Stimulated activated naive CD8-positive, alpha-beta T cell treated with anti-CD3 and anti-CD28 coated beads, Interleukin-15, amount 100 ng/mL, for 72 hours (primary cell): Measurements from ENCODE around the gene SETD9.

ENCODE experiments used
- ATAC-seq: fragments of 150-1000 bp; cut with Tn5 transposase; 2 replicates; pipeline ENCODE4 v1.10.0; 2021; ENCODE audit warnings: mild to moderate bottlenecking, moderate library complexity
- DNase-seq, 2 donors: peaks; one replicate each; pipeline ENCODE4 v3.0.0; 2021 to 2022
- H3K27ac Mint-ChIP-seq, 2 donors: one replicate each; pipeline ENCODE4 v1.8.0; 2022; ENCODE audit warnings: mild to moderate bottlenecking in 2 of 2, mixed read lengths in 2 of 2, moderate library complexity in 2 of 2
- H3K27me3 Mint-ChIP-seq: one replicate; pipeline ENCODE4 v1.8.0; 2022; ENCODE audit warnings: mixed read lengths
- H3K4me1 Mint-ChIP-seq: one replicate; pipeline ENCODE4 v1.8.0; 2022; ENCODE audit warnings: mild to moderate bottlenecking, mixed read lengths
- H3K4me3 Mint-ChIP-seq, 2 donors: one replicate each; pipeline ENCODE4 v1.8.0; 2022; ENCODE audit warnings: mild to moderate bottlenecking in 2 of 2, mixed read lengths in 2 of 2, moderate library complexity in 1 of 2
- H3K9me3 Mint-ChIP-seq, 2 donors: one replicate each; pipeline ENCODE4 v1.8.0; 2022; ENCODE audit warnings: mixed read lengths in 2 of 2

SETD9 gene

DNA sequence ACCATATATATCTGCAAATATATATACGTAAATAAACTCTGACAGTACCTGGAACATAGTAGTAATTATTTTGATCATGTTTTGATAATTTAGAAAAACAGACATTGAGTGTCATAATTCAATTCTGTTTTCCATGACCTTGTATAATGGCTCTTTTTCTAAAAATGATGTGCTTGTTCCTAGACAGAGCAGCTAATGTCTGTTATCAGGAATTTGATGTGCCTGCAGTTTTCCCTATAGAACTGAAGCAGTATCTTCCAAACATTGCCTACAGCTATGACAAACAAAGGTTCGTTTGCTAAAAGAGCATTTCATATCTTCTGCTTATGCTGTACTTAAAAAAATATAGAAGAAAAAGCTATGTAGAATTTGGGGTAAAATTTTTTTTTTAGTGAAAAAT is 5.3 kb downstream of the SETD9 start:
- no peaks in the 10 kb centered on the region for H3K27me3 Mint-ChIP-seq
- DNase-seq, result no peak
- H3K4me1 Mint-ChIP-seq, result peaks cover 12% of the 10 kb centered on the region
- no peak overlapping the region for H3K4me3 Mint-ChIP-seq
- no peak overlapping the region for H3K27ac Mint-ChIP-seq
- ATAC-seq, result no peak
- no peaks in the 10 kb centered on the region for H3K9me3 Mint-ChIP-seq

DNA sequence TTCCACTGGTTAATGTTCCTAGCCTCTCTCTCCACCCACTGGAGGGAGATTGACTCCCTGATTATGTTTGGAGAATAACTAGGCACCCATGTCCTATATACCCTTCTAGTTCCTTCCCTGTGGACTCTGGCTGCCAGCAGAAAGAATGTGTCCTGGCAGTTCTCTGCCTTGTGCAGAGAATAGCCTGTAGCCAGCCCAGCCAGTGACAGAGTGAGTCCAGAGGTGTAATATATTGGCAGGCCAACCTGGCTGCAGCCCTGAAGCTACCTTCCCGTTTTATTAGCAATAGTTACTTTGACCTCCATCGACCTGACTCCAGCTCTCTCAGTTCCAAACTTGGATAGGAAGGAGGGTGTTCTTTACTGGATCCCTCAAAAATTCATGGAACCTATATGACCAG is 8.1 kb downstream of the SETD9 start:
- H3K9me3 Mint-ChIP-seq, result no peaks in the 10 kb centered on the region
- H3K27me3 Mint-ChIP-seq, result no peaks in the 10 kb centered on the region
- no peak overlapping the region for H3K27ac Mint-ChIP-seq
- no peaks in the 10 kb centered on the region for H3K4me1 Mint-ChIP-seq
- no peak for DNase-seq
- ATAC-seq, result no peak
- H3K4me3 Mint-ChIP-seq, result no peak overlapping the region

DNA sequence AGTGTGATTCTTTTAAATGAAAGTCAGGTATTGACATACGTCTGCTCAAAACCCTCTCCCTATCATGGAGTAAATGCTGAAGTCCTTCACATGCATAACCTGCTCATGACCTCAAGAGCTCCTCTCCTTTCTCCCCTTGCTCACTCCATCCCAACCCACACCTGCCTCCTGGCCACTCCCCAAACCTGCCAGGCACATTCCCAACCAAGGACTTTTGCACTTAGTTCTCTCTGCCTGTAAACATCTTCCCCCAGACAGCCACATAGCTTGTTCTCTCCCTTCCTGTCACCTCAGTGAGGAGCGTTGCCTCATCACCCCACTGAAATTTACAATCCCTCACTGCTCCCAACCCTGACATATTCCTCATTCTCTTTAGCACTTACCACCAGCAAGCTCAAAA is 8.7 kb downstream of the SETD9 start:
- no peak for ATAC-seq
- no peak overlapping the region for H3K27ac Mint-ChIP-seq
- no peak for DNase-seq
- H3K4me3 Mint-ChIP-seq, result no peak overlapping the region
- H3K27me3 Mint-ChIP-seq, result no peaks in the 10 kb centered on the region
- no peaks in the 10 kb centered on the region for H3K4me1 Mint-ChIP-seq
- no peaks in the 10 kb centered on the region for H3K9me3 Mint-ChIP-seq

DNA sequence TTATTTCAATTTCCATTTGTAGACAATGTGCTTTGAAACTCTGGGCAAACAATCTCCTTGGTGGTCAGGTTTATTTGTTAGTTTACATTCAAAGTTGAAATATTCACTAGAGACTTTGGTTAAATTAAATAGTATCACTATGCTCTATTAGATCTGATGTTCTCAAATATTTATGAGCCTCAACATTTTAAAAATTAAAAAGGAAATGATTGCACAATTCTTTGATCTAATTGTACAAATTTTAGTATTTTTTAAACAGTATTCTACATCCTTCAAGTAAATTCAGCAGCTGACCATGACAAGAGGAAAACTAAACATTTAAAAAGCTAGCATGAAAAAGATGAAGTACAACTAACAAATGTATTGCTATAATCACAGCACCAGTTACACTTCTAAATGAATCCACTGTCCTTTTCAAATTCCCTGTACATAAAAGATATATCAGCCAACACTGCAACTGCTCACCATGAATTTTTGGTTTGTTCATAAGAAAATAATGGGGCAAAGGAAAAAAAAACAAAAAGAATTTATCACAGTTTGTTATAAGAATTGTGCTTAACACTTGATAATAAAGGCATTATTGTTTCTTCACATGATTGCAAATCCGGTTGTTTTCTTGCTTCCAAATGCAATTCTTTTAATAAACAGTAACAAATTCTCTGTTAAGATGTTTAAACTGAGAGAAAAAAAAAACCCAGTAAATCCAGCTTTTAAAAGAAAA is 10.7 kb downstream of the SETD9 start:
- no peak for ATAC-seq
- no peak for DNase-seq
- no peaks in the 10 kb centered on the region for H3K27me3 Mint-ChIP-seq
- no peak overlapping the region for H3K27ac Mint-ChIP-seq
- H3K4me1 Mint-ChIP-seq, result no peaks in the 10 kb centered on the region
- H3K9me3 Mint-ChIP-seq, result no peaks in the 10 kb centered on the region
- H3K4me3 Mint-ChIP-seq, result no peak overlapping the region

DNA sequence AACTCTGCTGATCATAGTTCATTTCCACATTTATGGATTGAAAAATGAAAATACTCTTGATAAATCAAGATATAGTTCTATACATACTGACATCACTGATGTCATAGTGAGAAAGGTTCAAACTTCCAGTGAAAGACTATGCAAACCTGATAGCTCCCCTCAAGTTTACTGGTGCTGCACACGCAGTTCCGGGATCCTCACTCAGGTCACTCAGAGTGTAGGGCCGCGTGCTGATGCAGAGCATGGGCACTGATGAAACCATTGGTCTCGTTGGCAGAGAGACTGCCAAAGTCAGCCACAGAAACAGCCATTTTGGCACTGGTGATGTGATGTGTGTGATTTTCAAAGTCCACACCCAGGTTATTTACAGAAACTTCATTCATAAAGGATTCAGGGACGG is 13.5 kb downstream of the SETD9 start:
- no peak for DNase-seq
- Mint-ChIP-seq H3K27me3 (no peaks in the 10 kb centered on the region), H3K4me3 (no peak overlapping the region), H3K27ac (no peak overlapping the region), H3K4me1 (no peaks in the 10 kb centered on the region), H3K9me3 (no peaks in the 10 kb centered on the region)
- no peak for ATAC-seq

DNA sequence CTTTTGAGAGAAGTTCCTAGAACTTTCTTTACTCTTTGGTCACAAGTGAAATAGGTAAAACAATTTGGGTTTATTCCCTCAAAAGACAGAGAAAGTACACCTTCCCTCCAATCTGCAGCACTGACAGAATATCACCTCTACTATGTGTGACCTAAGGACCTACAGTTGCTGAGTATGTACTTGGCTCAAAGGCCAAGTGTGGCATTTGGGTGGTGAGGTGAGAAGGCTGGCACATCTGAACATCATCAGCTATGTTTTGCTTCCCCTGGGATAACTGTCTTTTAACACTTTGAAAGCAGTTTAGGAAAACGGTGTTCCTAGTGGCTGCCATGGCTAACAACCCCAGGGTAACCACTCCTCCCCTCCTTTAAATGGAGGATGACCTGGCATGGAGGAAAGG is 24.9 kb downstream of the SETD9 start:
- no peak for DNase-seq
- Mint-ChIP-seq H3K9me3 (no peaks in the 10 kb centered on the region), H3K4me3 (no peak overlapping the region), H3K27ac (no peak overlapping the region), H3K27me3 (no peaks in the 10 kb centered on the region), H3K4me1 (no peaks in the 10 kb centered on the region)
- no peak for ATAC-seq

DNA sequence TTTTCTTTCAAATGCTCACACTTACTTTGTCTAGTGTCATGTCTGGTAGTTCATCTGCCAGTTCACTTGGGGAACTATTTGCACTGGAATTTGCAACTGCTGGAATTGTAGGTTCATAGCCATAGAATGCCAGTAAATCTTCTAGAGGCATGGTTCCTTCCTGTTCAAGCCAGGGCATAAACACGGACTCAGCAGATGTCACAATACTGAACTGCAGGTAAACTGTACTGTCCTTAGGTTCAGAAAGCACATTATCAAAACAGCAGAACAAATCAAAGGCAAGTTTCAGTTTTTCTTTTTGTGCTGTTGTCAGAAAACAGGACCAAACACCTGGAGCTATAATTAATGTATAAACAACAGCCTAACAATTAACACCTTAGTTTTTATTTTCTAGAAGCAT is 29.5 kb downstream of the SETD9 start:
- H3K9me3 Mint-ChIP-seq, result no peaks in the 10 kb centered on the region
- no peaks in the 10 kb centered on the region for H3K4me1 Mint-ChIP-seq
- no peak overlapping the region for H3K4me3 Mint-ChIP-seq
- DNase-seq, result no peak
- no peak overlapping the region for H3K27ac Mint-ChIP-seq
- H3K27me3 Mint-ChIP-seq, result no peaks in the 10 kb centered on the region
- no peak for ATAC-seq

DNA sequence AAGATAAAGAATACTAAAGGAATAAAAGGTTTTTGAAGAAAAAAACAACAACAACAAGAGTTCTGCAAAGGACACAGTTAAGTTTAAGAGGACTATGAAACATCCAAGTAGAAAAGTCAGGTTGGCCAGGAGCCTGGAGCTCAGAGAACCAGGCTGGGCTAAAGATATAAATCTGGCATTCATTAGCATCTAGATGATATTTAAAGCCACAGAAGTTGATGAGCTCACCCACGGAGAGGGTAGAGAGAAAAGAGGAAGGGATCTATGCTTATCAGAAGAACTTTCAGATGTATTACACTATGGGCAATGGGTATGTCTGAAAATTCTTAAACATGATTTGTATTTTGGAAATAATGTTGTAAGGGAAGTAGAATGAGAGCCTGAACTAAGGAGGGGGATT is 32.6 kb downstream of the SETD9 start:
- H3K27me3 Mint-ChIP-seq, result no peaks in the 10 kb centered on the region
- DNase-seq (no peak), ATAC-seq (no peak)
- H3K27ac Mint-ChIP-seq, result no peak overlapping the region
- H3K9me3 Mint-ChIP-seq, result no peaks in the 10 kb centered on the region
- no peaks in the 10 kb centered on the region for H3K4me1 Mint-ChIP-seq
- no peak overlapping the region for H3K4me3 Mint-ChIP-seq

DNA sequence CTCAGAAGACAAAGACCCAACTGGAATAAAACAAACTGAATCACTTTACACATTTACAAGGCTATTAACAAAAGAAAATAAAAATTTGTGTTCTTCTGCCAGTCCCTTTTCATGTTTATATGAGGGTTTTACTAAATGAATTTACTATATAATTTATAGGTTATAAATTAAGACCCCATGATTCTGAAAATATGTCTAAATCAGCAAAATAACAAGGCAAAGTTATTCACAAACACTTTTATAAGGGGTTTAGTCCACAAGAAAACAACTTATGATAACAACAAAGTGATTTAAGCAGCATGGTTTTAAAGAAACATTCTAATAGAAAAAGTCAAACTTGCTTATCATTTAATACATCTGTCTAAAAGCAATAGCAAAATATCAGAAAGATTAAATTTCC is 37.7 kb downstream of the SETD9 start:
- Mint-ChIP-seq H3K4me3 (no peak overlapping the region), H3K27me3 (no peaks in the 10 kb centered on the region), H3K27ac (no peak overlapping the region), H3K9me3 (no peaks in the 10 kb centered on the region), H3K4me1 (peaks cover 25% of the 10 kb centered on the region)
- ATAC-seq, result no peak
- no peak for DNase-seq

DNA sequence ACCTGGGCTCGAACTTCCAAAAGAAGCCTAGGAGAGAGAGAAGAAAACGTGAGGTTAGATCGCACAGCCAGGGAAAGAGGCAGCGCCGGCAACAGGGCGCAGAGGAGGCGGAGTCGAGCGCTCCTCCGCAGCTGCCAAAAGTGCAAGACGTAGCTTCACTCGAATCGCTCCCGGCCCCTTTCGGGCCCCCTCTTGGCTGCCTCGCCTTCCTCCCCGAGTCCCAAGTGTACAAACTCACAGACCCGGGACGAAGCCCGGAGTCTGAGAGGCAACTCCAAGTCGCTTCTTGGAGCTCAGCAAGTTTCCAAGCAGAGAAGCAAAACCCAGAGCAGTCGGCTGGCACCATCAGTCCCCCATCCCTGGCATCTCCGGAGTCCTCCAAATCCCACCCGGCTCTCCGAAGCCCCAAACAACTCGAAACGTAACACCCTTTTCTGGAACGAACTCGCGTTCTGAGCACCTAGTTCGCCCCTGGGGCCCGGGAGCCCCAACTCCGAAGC is 41.3 kb downstream of the SETD9 start:
- peak overlapping the region; percentile 90 to 94 for H3K4me3 Mint-ChIP-seq
- peaks cover 18% of the 10 kb centered on the region for H3K27me3 Mint-ChIP-seq
- H3K9me3 Mint-ChIP-seq, result no peaks in the 10 kb centered on the region
- peaks cover 31% of the 10 kb centered on the region for H3K4me1 Mint-ChIP-seq
- ATAC-seq, result peak; percentile 54
- H3K27ac Mint-ChIP-seq, result peak overlapping the region; percentile 41 to 92
- peak; percentile 43 to 50 for DNase-seq

DNA sequence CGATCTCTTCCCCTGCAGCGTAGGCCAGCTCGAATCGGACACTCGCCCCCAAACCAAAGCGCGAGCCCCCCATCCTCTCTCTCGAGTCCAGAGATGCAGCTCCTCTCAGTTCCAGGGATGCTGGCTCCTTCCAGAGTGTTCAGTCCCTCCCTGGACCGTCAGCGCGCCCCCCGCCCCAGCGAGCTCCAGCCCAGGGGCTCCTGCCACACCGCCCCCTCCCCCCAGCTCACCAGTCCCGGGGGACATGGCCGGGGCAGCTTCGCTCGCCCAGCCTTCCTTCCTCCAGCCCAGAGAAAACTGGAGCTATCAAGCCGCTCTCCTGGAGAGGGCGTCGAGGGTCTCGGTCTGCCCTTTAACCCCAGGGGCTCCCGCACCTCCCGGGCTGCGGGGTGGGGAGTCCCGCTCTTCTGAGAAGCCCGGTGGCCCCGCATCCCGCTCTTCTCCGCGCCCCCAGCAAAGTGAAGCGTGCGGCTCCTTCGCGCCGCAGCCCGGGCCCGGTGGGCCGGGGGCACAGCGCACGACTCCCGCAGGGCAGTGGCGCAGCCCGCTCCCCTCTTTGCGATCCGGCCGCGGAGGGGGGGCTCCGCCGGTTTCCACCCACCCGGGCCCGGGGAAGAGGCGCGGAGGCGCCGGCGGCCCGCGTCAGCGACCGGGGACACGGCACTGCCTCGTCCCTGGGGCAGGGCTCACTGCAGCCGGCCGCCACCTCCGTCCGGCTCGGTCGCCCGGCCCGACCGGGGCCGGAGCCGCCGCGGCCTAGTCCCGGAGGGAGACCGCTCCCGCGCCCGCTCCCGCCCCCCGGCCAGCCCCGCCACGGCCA is 41.9 kb downstream of the SETD9 start:
- Mint-ChIP-seq H3K27me3 (peaks cover 18% of the 10 kb centered on the region), H3K4me3 (peak overlapping the region; percentile 90 to 94), H3K27ac (peak overlapping the region; percentile 41 to 92), H3K9me3 (no peaks in the 10 kb centered on the region), H3K4me1 (peaks cover 31% of the 10 kb centered on the region)
- DNase-seq, result peak; percentile 30 to 36
- ATAC-seq, result peak; percentile 52

DNA sequence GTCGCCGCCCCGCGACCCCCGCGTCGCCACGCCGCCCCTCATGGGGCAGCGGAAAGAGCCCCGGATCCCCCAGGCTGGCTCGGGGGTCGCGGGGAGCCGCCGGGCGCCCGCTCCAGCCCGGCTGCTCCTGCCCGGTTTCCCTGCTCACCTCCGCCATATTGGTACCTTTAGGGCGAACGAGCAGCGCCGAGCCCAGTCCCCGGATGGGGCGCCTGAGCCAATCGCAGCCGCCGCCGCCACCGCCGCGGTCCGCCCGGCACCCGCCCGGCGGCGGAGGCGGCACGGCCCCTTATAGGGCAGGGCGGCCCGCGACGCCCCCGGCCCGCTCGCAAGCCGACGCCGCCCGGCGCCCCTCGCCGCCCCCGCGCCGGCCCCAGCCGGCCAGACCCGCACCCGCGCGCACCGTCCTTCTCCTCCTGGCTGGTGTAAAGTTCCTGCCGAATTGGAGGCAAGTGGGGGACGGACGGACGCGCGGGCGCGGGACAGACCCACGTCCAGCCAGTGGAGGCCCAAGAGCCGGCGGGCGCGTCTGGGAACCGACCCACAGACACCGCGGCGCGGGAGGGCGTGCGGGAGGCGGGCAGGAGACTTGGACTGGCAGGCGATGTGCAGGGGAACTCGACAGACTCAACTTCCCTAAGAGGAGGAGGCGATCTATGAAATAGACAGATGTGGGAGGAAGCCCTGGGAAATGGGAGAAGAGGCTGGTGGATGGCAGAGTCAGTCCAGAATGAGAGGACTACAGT is 42.7 kb downstream of the SETD9 start, which contains the start of gene MIER3:
MIER3 (minus strand) TSS at position 178 of the 746 bp plus-strand sequence; CDS start at position 157, 21 bp downstream.
- H3K4me1 Mint-ChIP-seq, result peaks cover 31% of the 10 kb centered on the region
- peak within 1 kb of the TSS; percentile 41 to 92 for H3K27ac Mint-ChIP-seq

DNA sequence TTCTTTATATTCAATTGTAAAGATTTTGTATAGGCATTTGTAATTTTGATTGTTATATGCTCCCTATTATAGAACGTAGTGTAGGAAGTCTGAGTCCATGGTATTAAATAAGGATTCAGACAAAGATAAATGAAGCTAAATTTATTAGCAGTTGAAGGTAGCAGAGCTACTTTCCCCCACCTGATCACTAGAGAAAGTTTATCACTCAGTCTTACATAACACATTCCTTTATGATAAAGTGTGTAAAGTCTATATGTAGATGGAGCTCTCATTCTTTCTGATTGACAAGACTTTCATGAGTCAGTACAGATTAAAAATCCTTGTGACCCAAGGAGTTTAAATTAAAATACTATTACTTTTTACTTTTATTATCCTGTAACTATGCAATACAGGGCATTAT is 44.9 kb downstream of the SETD9 start:
- ATAC-seq (no peak), DNase-seq (no peak)
- Mint-ChIP-seq H3K9me3 (no peaks in the 10 kb centered on the region), H3K27me3 (peaks cover 33% of the 10 kb centered on the region), H3K4me3 (no peak overlapping the region), H3K27ac (no peak overlapping the region), H3K4me1 (peaks cover 25% of the 10 kb centered on the region)

More for the DNA sequence above, 42.7 kb downstream of the SETD9 start, which contains the start of gene MIER3:
- ATAC-seq, result peak; percentile 98
- DNase-seq, result peak; percentile 82 to 83
- Mint-ChIP-seq H3K4me3 (peak within 1 kb of the TSS; percentile 90 to 94), H3K9me3 (no peaks in the 10 kb centered on the region), H3K27me3 (peaks cover 18% of the 10 kb centered on the region)

DNA sequence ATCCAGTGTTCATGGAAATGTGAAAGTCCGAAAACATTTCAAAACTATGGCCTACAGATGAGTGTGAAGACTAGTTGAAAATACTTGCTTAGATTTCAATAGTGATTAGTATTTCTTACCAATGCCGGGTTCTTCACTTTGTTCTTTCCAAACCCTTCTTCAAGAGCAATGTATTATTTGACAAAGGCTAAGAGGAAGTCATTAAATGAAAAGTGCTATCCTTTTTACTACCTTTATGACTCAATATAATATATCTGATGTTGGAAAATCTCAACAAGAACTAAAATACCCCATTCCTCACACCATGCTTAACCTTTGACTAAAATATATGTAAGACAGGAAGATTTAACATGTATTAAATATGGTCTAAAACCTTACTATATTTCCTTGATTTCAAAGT is 49.2 kb downstream of the SETD9 start:
- no peak for DNase-seq
- Mint-ChIP-seq H3K9me3 (no peaks in the 10 kb centered on the region), H3K27me3 (peaks cover 61% of the 10 kb centered on the region), H3K4me3 (no peak overlapping the region), H3K4me1 (no peaks in the 10 kb centered on the region), H3K27ac (no peak overlapping the region)
- no peak for ATAC-seq

DNA sequence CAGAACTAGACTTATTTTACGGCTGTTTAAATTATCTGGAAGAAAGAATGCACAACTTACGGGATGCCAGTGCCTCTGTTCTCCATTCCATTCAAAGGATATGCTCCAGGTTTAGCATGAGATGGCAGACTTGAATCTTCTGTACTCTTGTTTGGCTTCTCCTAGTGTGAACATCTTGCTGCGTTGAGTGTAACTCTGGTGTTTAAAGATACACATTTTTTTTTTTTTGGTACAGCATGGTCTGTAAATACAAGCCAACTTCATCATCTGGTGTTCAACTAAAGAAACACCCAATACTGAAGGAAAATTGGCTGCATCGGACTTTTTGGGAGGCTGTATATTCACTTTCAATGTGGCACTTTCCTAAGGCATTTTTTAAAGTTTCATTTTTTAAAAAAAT is 49.9 kb downstream of the SETD9 start:
- Mint-ChIP-seq H3K27ac (no peak overlapping the region), H3K4me1 (no peaks in the 10 kb centered on the region), H3K27me3 (peaks cover 61% of the 10 kb centered on the region), H3K4me3 (no peak overlapping the region), H3K9me3 (no peaks in the 10 kb centered on the region)
- DNase-seq, result no peak
- ATAC-seq, result no peak
